Brain microvascular endothelial cell (primary cell): ENCODE results near the gene DOCK4.

Source experiments
- DNase-seq: peaks from one replicate; pipeline ENCODE4 v3.0.0-alpha.2; 2020
- H3K27ac ChIP-seq: fragments of 250-450 bp; sonication (Bioruptor Pico); 2 replicates; pipeline ENCODE4 v1.5.1; 2020; ENCODE audit warnings: mild to moderate bottlenecking, moderate library complexity
- H3K27me3 ChIP-seq: fragments of 250-450 bp; sonication (Bioruptor Pico); replicated peaks from 2 replicates; pipeline ENCODE4 v1.5.1; 2020; ENCODE audit warnings: mild to moderate bottlenecking
- H3K36me3 ChIP-seq: fragments of 250-450 bp; sonication (Bioruptor Pico); replicated peaks from 2 replicates; pipeline ENCODE4 v1.5.1; 2020; ENCODE audit warnings: mild to moderate bottlenecking
- H3K4me3 ChIP-seq: 2 replicates; pipeline ENCODE4 v1.5.1; 2011; ENCODE audit warnings: low read depth, mild to moderate bottlenecking, control low read depth, low read length, moderate library complexity
- CTCF ChIP-seq: IDR thresholded peaks from 2 replicates; pipeline ENCODE4 v1.5.1; 2011; ENCODE audit warnings: low read depth, mild to moderate bottlenecking, moderate library complexity, low read length, control low read depth, inconsistent platforms; ENCODE audit errors: missing control alignments
- in situ Hi-C: cut with HindIII; loops from 2 replicates; pipeline ENCODE4 v1.10.0; 2017; ENCODE audit warnings: low sequenced_read_pairs, low pct_ligation_motif_present

Gene DOCK4

GRCh38 chr7:111732923-111733322 is 473.3 kb downstream of the DOCK4 start:
- in situ Hi-C loops = no loop called here
- no peaks in the 10 kb centered on the region for H3K27me3 ChIP-seq
- no peak overlapping the region for H3K4me3 ChIP-seq
- TF ChIP-seq CTCF = no peak
- H3K27ac ChIP-seq = no peak overlapping the region
- H3K36me3 ChIP-seq = no peaks in the 10 kb centered on the region
- DNase-seq = no peak

GRCh38 chr7:111730476-111731300 is 475.5 kb downstream of the DOCK4 start:
- in situ Hi-C loops = no loop called here
- H3K27ac ChIP-seq = no peak overlapping the region
- DNase-seq = no peak
- no peak overlapping the region for H3K4me3 ChIP-seq
- no peaks in the 10 kb centered on the region for H3K27me3 ChIP-seq
- TF ChIP-seq CTCF = peak; percentile 66
- no peaks in the 10 kb centered on the region for H3K36me3 ChIP-seq

- Histone ChIP-seq H3K27me3 (no peaks in the 10 kb centered on the region), H3K4me3 (no peak overlapping the region), H3K36me3 (no peaks in the 10 kb centered on the region), H3K27ac (no peak overlapping the region)
- no peak for TF ChIP-seq CTCF
- in situ Hi-C loops = no loop called here
- no peak for DNase-seq
Measured at GRCh38 chr7:111730057-111730456, 476.1 kb downstream of the DOCK4 start.

GRCh38 chr7:111729483-111729882 is 476.7 kb downstream of the DOCK4 start:
- Histone ChIP-seq H3K27ac (no peak overlapping the region), H3K27me3 (no peaks in the 10 kb centered on the region), H3K36me3 (no peaks in the 10 kb centered on the region), H3K4me3 (no peak overlapping the region)
- in situ Hi-C loops = no loop called here
- TF ChIP-seq CTCF = peak; percentile 10
- DNase-seq = no peak

- H3K27me3 ChIP-seq = no peaks in the 10 kb centered on the region
- TF ChIP-seq CTCF = no peak
- in situ Hi-C loops = no loop called here
- peak overlapping the region; percentile 10 for H3K4me3 ChIP-seq
- no peaks in the 10 kb centered on the region for H3K36me3 ChIP-seq
- no peak for DNase-seq
- H3K27ac ChIP-seq = no peak overlapping the region
Measured at GRCh38 chr7:111728635-111728995, 477.6 kb downstream of the DOCK4 start.
